ENCODE measurements around the gene TIE1. TPM values are rescaled to one million over a fixed set of nuclear protein-coding genes. Genes with fewer than 3 reads are reported as not detected.
A peak's percentile ranks its signal among the peaks of the same experiment; 100 is the strongest.

TIE1 gene
- total RNA-seq, 3 donors from 2014 or later = 8.0 to 18.6 (median 8.1) TPM

DNA sequence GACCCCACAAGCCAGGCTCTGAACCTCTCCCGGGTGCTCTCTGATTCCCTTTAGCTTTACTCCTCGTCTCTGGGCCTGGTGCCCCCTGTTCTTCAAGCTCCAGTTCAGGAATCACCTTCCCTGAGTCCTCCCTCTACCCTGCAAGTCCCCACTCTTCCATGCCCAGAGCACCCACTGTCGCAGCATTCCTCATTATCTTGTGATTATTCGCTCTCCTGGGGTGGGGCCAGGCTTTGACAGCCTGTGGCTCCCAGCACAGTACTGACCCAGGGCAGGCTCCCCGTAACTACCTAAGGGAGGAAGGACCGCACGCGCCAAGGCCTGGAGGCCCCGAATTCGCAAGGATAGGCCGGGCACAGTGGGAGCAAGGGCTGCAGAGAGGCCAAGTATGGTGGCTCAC, 14.7 kb upstream of the TIE1 start:
- intact Hi-C loops (cut with DNase I, micrococcal nuclease) = no loop called here
- no peak overlapping the region for H3K4me3 ChIP-seq
- TF ChIP-seq, protein P1, sequence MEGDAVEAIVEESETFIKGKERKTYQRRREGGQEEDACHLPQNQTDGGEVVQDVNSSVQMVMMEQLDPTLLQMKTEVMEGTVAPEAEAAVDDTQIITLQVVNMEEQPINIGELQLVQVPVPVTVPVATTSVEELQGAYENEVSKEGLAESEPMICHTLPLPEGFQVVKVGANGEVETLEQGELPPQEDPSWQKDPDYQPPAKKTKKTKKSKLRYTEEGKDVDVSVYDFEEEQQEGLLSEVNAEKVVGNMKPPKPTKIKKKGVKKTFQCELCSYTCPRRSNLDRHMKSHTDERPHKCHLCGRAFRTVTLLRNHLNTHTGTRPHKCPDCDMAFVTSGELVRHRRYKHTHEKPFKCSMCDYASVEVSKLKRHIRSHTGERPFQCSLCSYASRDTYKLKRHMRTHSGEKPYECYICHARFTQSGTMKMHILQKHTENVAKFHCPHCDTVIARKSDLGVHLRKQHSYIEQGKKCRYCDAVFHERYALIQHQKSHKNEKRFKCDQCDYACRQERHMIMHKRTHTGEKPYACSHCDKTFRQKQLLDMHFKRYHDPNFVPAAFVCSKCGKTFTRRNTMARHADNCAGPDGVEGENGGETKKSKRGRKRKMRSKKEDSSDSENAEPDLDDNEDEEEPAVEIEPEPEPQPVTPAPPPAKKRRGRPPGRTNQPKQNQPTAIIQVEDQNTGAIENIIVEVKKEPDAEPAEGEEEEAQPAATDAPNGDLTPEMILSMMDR (IDR thresholded peaks at IDR 0.05) = no peak
- H3K4me1 ChIP-seq (ENCODE audit: low read depth) = peaks cover 7% of the 10 kb centered on the region
- no peaks in the 10 kb centered on the region for H3K9me3 ChIP-seq
- ATAC-seq (peak; percentile 2), DNase-seq (peak; percentile 60 to 62 (median 62))
- H3K36me3 ChIP-seq (ENCODE audit: low read depth) = no peaks in the 10 kb centered on the region

DNA sequence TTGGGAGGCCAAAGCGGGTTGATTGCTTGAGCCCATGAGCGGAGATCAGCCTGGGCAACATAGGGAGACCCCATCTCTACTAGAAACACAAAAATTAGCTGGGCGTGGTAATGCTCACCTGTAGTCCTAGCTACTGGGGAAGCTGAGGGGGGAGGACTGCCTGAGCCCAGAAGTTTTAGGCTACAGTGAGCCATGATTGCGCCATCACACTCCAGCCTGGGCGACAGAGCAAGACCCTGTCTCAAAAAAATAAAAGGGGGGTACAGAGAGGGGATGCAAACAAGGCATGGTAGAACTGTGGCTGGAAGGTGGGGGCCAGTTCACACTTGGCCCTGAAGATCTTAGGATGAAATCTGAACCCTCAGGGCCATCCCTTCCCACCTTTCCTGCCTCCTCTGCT, 14.2 kb upstream of the TIE1 start:
- intact Hi-C loops (cut with DNase I, micrococcal nuclease) = no loop called here
- no peak for ATAC-seq
- H3K36me3 ChIP-seq (ENCODE audit: low read depth) = no peaks in the 10 kb centered on the region
- DNase-seq = peak in 1 of 3 donors; percentile 25
- H3K4me1 ChIP-seq (ENCODE audit: low read depth) = peaks cover 7% of the 10 kb centered on the region
- TF ChIP-seq, protein P1 (IDR thresholded peaks at IDR 0.05) = no peak
- no peaks in the 10 kb centered on the region for H3K9me3 ChIP-seq
- H3K4me3 ChIP-seq = no peak overlapping the region

DNA sequence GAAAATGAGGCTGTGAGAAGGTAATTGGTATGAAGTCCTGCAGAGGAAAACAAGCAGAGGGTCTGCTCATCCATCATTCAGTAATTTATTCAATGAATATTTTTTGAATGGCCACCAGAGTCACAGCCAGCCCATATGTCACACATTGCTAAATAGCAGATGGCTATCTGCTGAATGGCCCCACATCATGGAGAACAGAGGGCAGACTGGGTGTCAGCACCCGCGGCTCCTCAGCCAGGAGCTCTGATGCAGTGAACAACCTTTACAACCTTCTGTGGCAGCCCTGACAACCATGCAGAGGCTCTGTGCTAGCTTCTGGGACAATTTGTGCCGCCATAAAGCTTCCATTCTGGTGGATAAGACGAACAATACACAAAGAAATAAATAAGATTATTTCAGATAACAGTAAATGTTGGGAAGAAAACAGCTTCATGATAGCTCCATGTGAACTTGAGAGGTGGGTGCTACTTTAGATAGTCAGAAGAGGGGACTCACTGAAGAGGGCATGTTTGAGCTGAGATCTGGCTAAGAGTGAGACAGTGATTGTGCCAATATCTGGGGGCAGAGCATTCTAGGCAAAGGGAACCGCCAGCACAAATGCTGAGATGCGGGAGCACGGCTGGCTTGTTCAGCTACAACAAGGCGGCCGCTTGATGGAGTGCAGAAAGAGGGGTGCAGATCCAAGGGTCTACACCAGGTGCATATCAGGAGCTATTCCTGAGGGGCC, 12.6 kb upstream of the TIE1 start:
- Histone ChIP-seq H3K36me3 (ENCODE audit: low read depth) (no peaks in the 10 kb centered on the region), H3K4me3 (no peak overlapping the region), H3K4me1 (ENCODE audit: low read depth) (peaks cover 15% of the 10 kb centered on the region), H3K9me3 (no peaks in the 10 kb centered on the region)
- DNase-seq = peak in 1 of 3 donors; percentile 27
- TF ChIP-seq, protein P1 (IDR thresholded peaks at IDR 0.05) = no peak
- intact Hi-C loops (cut with DNase I, micrococcal nuclease) = no loop called here
- no peak for ATAC-seq

DNA sequence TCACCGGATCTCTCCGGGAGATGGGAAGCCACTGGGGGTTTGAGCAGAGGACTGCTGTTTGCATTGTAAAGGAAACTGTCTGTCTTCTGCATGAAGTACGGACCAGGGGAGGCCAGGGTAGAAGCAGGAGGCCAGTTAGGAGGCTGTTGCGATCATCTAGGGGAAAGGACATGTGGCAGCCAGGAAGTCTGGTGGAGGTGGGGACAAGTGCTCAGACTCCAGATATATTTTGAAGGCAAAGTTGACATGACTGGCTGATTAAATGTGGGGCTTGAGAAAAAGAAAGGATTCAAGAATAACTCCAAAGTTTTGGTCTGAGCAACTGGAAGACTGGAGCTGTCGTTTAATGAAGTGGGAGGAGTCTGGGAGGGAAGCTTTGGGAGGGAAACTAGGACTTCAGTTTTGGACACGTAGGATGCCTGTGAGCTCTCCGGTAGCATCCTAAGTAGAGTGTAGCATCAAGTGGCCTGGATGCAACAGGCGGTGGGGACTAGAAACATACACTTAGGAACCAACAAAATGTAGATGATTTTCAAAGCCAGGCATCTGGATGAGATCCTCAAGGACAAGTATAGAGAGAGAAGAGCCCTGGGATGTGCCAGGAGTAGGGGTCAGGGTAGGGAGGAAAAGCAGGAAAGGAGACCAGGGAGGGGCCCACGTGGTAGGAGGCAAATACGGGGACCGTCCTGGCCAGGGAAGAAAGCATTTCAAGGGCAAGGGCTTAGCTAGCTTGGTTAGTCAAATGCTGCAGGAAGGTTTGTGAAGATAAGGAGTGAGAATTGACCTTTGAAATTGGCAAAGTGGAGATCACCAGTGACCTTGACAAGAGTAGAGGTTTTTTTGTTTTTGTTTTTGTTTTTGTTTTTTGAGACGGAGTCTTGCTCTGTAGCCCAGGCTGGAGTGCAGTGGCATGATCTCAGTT, 11.7 kb upstream of the TIE1 start:
- peak in 2 of 3 donors; percentile 21 to 28 for DNase-seq
- TF ChIP-seq, protein P1 (IDR thresholded peaks at IDR 0.05) = no peak
- Histone ChIP-seq H3K36me3 (ENCODE audit: low read depth) (no peaks in the 10 kb centered on the region), H3K4me1 (ENCODE audit: low read depth) (peaks cover 24% of the 10 kb centered on the region), H3K4me3 (no peak overlapping the region), H3K9me3 (no peaks in the 10 kb centered on the region)
- no peak for ATAC-seq
- intact Hi-C loops (cut with DNase I, micrococcal nuclease) = no loop called here

DNA sequence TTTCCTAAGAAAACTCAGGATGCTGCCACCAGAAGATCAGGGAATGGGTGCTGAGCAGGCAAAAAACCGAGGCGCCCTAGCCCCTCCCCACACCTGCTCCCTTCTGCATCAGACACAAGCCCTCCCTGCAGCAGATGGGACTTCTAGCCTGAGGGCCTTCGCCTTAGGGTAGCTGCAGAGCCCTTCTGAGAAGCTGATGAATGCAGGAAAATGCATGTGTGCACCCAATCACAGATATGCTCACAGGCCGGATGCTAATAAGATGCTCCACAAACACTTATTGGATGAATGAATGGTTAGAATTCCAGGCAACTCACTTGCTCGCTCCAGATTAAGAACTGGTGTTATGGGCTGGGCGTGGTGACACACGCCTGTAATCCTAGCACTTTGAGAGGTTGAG, 8.6 kb upstream of the TIE1 start:
- intact Hi-C loops (cut with DNase I, micrococcal nuclease) = no loop called here
- no peak for ATAC-seq
- no peaks in the 10 kb centered on the region for H3K9me3 ChIP-seq
- no peak overlapping the region for H3K4me3 ChIP-seq
- DNase-seq = no peak
- TF ChIP-seq, protein P1 (IDR thresholded peaks at IDR 0.05) = no peak
- H3K4me1 ChIP-seq (ENCODE audit: low read depth) = peaks cover 32% of the 10 kb centered on the region
- H3K36me3 ChIP-seq (ENCODE audit: low read depth) = no peaks in the 10 kb centered on the region
